Activated CD4-positive, alpha-beta T cell treated with anti-CD3 and anti-CD28 coated beads, Interleukin-2, amount 10 ng/mL, durations not matched to agents 7 days and 5 days (primary cell): ENCODE results near the gene PPM1K. TPM values are rescaled to one million over a fixed set of nuclear protein-coding genes. Genes with fewer than 3 reads are reported as not detected.

ENCODE experiments used
- total RNA-seq, 2 experiments: library from RNA; stranded (reverse); gene quantifications; one replicate each; pipeline ENCODE4 v1.2.3, GENCODE V29; 2021

Gene PPM1K
- total RNA-seq, 2 experiments from 2014 or later: 58.4 to 68.5 TPM

Other genes with a start within 250 kb of the PPM1K start
- 1 to 10 TPM; 1.1 to 1.4 TPM for gene ABCG2, start 125.9 kb downstream of the PPM1K start, total RNA-seq
- 10 to 100 TPM; 42.8 to 43.6 TPM for gene HERC6, start 94.3 kb upstream of the PPM1K start, total RNA-seq
- 10 to 100 TPM; 47.8 to 49.2 TPM for gene HERC5, start 172.6 kb upstream of the PPM1K start, total RNA-seq
- 10 to 100 TPM; 37.0 to 47.5 TPM for gene PYURF, start 239.2 kb upstream of the PPM1K start, total RNA-seq